ENCODE results near the gene FBXW10. TPM values are rescaled to one million over a fixed set of nuclear protein-coding genes. Genes with fewer than 3 reads are reported as not detected.

Gene FBXW10
- total RNA-seq, 1 donor from 2014 or later = not detected

Other genes with a start within 250 kb of the FBXW10 start
- not detected in 2 replicates for gene TBC1D28, start 99.7 kb upstream of the FBXW10 start, total RNA-seq
- 3.0 and 7.2 TPM in 2 replicates for gene FOXO3B, start 61.7 kb upstream of the FBXW10 start, total RNA-seq
- gene TVP23B, start 37.1 kb downstream of the FBXW10 start, total RNA-seq = 26.0 and 27.7 TPM in 2 replicates
- 23.9 and 30.6 TPM in 2 replicates for gene PRPSAP2, start 114.1 kb downstream of the FBXW10 start, total RNA-seq
- not detected in 2 replicates for gene SLC5A10, start 208.1 kb downstream of the FBXW10 start, total RNA-seq